ENCODE data around the gene PDE6D. TPM values are rescaled to one million over a fixed set of nuclear protein-coding genes. Genes with fewer than 3 reads are reported as not detected.

The PDE6D gene
- total and polyA plus RNA-seq, 2 experiments from 2014 or later: 35.2 to 55.6 TPM

DNA sequence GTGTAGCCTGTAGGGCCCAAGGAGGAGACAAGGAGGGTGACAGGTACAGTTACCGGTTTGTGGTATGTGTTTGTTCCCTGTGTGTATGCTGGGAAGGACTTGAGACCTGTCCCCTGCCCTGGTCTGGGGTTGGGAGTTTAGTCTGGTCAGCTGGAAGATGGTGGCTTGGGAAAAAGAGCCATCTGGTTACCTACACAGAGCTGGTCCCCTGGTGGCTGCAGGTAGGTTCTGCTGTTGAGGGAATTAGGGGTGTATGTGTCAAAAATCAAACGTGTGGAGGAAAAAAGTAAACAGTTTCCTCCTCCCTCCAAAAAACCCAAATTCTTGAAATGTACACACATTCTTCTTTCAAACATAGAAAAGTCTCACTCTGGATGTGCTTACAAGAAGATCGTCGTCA lies 48.5 kb downstream of the PDE6D start:
- Mint-ChIP-seq H3K9me3 (no peaks in the 10 kb centered on the region), H3K27ac (no peak overlapping the region), H3K4me3 (no peak overlapping the region), H3K4me1 (peaks cover 2% of the 10 kb centered on the region; the same call in 2 of the 3 replicates), H3K27me3 (ENCODE audit: insufficient read depth, low read depth, poor library complexity) (peaks cover 4% of the 10 kb centered on the region), H3K36me3 (ENCODE audit: low read depth) (no peaks in the 10 kb centered on the region; the same call in 1 of the 3 replicates)
- H3K36me3 ChIP-seq (ENCODE audit: insufficient read depth): no peaks in the 10 kb centered on the region
- no peaks in the 10 kb centered on the region for H3K4me1 ChIP-seq (ENCODE audit: insufficient read depth)
- H3K27ac ChIP-seq (ENCODE audit: low read depth): no peak overlapping the region
- ATAC-seq (peak; percentile 89), DNase-seq (ENCODE audit: low spot score) (peak; percentile 61)
- no peaks in the 10 kb centered on the region for H3K9me2 ChIP-seq (ENCODE audit: insufficient read depth)
- H4K20me1 ChIP-seq (replicated peaks; ENCODE audit: insufficient read depth): no peaks in the 10 kb centered on the region
- 0 out of 2 replicates have a peak, but pooled peaks cover 2% of the 10 kb centered on the region for H3F3A ChIP-seq (replicated peaks; ENCODE audit: low read depth)
- no peaks in the 10 kb centered on the region for H3K27me3 ChIP-seq (ENCODE audit: insufficient read depth)
- no peak for TF ChIP-seq ZNF462 (CRISPR knock-in tag; IDR thresholded peaks at IDR 0.05)
- TF ChIP-seq, protein P1, sequence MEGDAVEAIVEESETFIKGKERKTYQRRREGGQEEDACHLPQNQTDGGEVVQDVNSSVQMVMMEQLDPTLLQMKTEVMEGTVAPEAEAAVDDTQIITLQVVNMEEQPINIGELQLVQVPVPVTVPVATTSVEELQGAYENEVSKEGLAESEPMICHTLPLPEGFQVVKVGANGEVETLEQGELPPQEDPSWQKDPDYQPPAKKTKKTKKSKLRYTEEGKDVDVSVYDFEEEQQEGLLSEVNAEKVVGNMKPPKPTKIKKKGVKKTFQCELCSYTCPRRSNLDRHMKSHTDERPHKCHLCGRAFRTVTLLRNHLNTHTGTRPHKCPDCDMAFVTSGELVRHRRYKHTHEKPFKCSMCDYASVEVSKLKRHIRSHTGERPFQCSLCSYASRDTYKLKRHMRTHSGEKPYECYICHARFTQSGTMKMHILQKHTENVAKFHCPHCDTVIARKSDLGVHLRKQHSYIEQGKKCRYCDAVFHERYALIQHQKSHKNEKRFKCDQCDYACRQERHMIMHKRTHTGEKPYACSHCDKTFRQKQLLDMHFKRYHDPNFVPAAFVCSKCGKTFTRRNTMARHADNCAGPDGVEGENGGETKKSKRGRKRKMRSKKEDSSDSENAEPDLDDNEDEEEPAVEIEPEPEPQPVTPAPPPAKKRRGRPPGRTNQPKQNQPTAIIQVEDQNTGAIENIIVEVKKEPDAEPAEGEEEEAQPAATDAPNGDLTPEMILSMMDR (conservative IDR thresholded peaks at IDR 0.05; ENCODE audit: low read depth in 2 of 2): peak; percentile 46 to 54
- H2AFZ ChIP-seq: no peak overlapping the region
- H3K4me2 ChIP-seq: no peak overlapping the region
- no peak overlapping the region for H3K4me3 ChIP-seq
- no peaks in the 10 kb centered on the region for H3K79me2 ChIP-seq (replicated peaks; ENCODE audit: insufficient read depth)

DNA sequence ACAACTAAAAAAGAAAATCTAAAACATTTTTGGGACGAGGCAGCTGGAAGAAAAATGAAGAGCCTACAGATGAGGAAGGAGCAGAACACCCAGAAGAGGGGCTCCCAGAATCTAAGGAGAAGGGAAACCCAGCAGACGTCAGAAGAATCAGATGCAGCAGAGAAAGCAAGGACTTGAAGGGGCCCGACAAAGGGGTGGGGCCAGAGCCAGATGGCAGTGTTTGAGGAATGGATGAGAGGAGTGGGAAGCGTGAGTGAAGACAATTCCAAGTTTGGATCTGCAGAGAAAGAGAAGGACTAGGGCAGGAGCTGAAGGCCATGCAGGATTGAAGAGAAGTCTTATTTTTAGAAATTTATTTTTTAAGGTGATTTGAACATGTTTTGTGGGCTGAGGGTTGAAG lies 53.5 kb downstream of the PDE6D start:
- no peak overlapping the region for H2AFZ ChIP-seq
- Mint-ChIP-seq H3K36me3 (ENCODE audit: low read depth) (no peaks in the 10 kb centered on the region; the same call in 1 of the 3 replicates), H3K27ac (no peak overlapping the region), H3K9me3 (no peaks in the 10 kb centered on the region), H3K27me3 (ENCODE audit: insufficient read depth, low read depth, poor library complexity) (peaks cover 4% of the 10 kb centered on the region), H3K4me3 (no peak overlapping the region), H3K4me1 (peaks cover 5% of the 10 kb centered on the region)
- no peak overlapping the region for H3K4me3 ChIP-seq
- H3K79me2 ChIP-seq (replicated peaks; ENCODE audit: insufficient read depth): no peaks in the 10 kb centered on the region
- no peaks in the 10 kb centered on the region for H3K36me3 ChIP-seq (ENCODE audit: insufficient read depth)
- no peak for DNase-seq (ENCODE audit: low spot score)
- H3K9me2 ChIP-seq (ENCODE audit: insufficient read depth): no peaks in the 10 kb centered on the region
- no peaks in the 10 kb centered on the region for H3K27me3 ChIP-seq (ENCODE audit: insufficient read depth)
- peak; percentile 43; the same call in 2 of the 3 replicates for ATAC-seq
- no peaks in the 10 kb centered on the region; the same call in 1 of the 2 replicates for H4K20me1 ChIP-seq (replicated peaks; ENCODE audit: insufficient read depth)
- H3F3A ChIP-seq (replicated peaks; ENCODE audit: low read depth): no peaks in the 10 kb centered on the region
- no peak overlapping the region for H3K4me2 ChIP-seq
- no peaks in the 10 kb centered on the region for H3K4me1 ChIP-seq (ENCODE audit: insufficient read depth)
- no peak overlapping the region for H3K27ac ChIP-seq (ENCODE audit: low read depth)
- no peak for TF ChIP-seq POLR2AphosphoS5 (IDR thresholded peaks at IDR 0.05; ENCODE audit: low read depth)
- TF ChIP-seq, protein P2, sequence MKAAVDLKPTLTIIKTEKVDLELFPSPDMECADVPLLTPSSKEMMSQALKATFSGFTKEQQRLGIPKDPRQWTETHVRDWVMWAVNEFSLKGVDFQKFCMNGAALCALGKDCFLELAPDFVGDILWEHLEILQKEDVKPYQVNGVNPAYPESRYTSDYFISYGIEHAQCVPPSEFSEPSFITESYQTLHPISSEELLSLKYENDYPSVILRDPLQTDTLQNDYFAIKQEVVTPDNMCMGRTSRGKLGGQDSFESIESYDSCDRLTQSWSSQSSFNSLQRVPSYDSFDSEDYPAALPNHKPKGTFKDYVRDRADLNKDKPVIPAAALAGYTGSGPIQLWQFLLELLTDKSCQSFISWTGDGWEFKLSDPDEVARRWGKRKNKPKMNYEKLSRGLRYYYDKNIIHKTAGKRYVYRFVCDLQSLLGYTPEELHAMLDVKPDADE (IDR thresholded peaks at IDR 0.05): no peak

All from GM23338 (cell line).